D721Med (cell line): ENCODE measurements around the gene TMEM185A.
"Not testable (repeated sequence)": the region's sequence is repeated elsewhere in the genome, so short reads cannot be mapped to it uniquely, and the experiment has no call there.

Experiments
- DNase-seq: peaks from one replicate; pipeline ENCODE4 v3.0.0; 2011; ENCODE audit warnings: low spot score; ENCODE audit not compliant: insufficient read length
- FAIRE-seq: peaks from 2 replicates; lab custom pipeline; 2011; peaks lifted over from hg19 to GRCh38; lab: Jason Lieb, UNC
- TF ChIP-seq, protein P1 (sequence below): IDR thresholded peaks from 2 replicates; pipeline ENCODE4 v1.5.1; 2012; ENCODE audit warnings: mild to moderate bottlenecking, control low read depth; ENCODE audit not compliant: insufficient read depth; ENCODE audit errors: missing control alignments

TMEM185A gene

DNA sequence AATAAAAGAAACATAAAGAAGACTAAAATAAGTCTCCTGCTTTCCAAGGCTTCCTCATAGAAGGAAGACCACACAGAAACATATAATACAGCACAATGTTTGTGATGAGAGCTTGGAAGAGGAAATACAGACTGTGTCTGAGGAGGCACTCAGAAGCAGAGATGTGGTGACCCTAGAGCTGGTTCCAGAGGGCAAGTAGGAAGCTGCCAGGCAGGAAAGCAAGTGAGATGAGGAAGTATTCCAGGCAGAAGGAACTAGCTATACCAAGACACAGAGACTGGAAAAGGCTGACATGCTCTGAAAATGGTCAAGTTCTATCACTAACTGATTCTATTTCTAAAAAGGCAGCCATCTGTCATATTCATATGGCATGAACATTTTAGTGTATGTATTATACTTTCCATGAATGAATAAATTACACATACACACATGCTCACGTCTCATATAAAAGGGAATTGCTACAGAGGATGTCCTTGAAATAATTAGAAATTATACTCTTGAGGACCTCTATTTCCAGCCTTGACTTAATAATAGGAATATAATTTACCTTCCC, 19.9 kb downstream of the TMEM185A start:
- no peak for FAIRE-seq

DNA sequence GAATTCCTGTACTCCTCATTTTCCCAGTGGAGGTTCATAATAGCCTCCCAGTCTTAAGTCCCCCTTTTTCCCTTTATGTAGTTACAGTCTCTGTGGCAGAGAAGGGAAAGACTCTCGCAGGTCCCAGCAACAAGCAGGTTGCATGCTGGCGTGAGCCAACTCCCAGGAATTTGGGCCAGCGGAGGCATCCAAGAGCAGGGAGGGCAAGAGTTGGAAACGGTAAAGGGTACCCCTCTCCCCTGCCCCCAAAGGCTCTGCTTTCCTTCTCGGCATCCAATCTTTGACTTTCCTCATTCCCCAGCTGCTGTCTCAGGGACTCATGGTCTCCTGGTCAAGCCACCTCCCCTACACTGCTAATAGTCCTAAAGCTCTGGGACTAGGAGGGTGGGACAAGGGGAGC, 21.1 kb downstream of the TMEM185A start:
- FAIRE-seq: no peak
- no peak for DNase-seq
- TF ChIP-seq, protein P1, sequence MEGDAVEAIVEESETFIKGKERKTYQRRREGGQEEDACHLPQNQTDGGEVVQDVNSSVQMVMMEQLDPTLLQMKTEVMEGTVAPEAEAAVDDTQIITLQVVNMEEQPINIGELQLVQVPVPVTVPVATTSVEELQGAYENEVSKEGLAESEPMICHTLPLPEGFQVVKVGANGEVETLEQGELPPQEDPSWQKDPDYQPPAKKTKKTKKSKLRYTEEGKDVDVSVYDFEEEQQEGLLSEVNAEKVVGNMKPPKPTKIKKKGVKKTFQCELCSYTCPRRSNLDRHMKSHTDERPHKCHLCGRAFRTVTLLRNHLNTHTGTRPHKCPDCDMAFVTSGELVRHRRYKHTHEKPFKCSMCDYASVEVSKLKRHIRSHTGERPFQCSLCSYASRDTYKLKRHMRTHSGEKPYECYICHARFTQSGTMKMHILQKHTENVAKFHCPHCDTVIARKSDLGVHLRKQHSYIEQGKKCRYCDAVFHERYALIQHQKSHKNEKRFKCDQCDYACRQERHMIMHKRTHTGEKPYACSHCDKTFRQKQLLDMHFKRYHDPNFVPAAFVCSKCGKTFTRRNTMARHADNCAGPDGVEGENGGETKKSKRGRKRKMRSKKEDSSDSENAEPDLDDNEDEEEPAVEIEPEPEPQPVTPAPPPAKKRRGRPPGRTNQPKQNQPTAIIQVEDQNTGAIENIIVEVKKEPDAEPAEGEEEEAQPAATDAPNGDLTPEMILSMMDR: no peak

More for the DNA sequence above, 19.9 kb downstream of the TMEM185A start:
- no peak for DNase-seq
- TF ChIP-seq, protein P1: no peak

DNA sequence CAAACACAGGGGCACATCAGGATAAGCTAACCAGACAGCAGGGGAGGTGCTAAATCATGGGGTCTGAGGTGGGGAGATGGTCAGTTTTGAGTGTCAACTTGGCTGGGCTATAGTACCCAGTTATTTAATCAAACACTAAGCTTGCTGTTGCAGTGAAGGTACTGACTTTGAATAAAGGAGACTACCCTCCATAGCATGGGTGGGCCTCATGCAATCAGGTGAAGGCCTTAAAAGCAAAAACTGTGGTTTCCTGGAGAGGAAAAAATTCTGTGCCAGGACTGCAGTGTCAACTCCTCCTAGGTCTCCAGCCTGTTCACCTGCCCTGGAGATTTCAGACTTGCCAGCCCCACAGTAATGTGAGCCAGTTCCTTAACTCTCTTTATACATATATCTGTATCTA, 23.9 kb downstream of the TMEM185A start:
- DNase-seq (no peak), FAIRE-seq (no peak)
- TF ChIP-seq, protein P1: no peak

DNA sequence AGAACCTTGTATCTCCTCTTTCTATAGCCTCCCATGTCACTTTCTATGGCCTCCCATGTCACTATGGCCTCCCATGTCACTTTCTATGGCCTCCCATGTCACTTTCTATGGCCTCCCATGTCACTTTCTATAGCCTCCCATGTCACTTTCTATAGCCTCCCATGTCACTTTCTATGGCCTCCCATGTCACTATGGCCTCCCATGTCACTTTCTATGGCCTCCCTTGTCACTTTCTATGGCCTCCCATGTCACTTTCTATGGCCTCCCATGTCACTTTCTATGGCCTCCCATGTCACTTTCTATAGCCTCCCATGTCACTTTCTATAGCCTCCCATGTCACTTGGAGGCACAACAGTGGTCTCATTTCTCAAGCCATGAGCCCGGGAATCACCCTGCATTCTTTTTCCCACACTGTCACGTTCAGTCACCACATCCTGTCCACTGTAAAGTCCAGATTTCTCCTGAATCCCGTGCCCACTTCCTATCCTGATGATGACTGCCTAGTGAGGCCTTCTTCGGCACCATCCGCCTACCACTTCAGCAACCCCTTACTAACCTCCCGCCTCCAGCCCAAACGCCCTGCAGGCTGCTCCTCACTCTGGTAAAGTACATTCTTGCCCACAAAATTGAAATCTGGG, 26.2 kb downstream of the TMEM185A start:
- not testable (repeated sequence) for FAIRE-seq, DNase-seq

DNA sequence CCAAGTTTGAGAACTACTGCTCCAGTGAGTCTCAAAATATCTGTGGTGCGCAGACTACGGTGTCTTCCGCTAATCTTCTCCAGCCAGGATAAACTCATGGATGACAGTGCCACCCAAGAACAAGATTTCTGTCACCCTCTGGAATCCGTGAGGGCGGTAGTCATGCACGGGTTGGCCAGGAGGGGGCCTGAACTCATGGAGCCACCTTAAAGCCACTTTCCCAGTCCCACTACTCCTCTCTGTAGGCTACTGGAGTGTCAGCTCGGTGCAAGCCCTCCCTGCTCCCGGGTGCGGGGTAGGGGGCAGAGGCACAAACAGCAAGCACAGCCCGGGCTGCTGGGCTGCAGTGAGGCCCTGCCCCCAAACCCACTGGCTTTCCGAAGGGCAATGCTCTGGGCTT, 33.0 kb downstream of the TMEM185A start:
- not testable (repeated sequence) for DNase-seq, FAIRE-seq

DNA sequence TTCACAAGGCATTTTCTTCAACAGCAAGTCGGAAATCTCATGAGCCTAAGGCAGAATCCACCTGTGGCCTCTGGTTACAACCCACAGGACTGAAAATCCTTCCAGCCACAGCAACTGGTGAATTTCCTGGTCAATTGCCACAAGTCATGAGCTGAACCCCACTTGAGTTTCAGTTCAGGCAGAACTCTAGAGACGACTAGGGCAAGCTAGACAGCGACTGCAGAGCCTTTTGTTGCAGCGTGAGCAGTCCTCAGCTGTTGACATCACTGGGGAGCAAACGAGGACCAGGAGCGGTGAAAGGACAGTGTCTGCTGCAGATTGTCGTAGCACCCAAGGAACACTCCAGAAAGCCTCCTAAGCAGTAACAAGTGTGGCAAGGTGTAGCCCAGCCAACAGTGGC, 35.6 kb downstream of the TMEM185A start:
- not testable (repeated sequence) for FAIRE-seq, DNase-seq

DNA sequence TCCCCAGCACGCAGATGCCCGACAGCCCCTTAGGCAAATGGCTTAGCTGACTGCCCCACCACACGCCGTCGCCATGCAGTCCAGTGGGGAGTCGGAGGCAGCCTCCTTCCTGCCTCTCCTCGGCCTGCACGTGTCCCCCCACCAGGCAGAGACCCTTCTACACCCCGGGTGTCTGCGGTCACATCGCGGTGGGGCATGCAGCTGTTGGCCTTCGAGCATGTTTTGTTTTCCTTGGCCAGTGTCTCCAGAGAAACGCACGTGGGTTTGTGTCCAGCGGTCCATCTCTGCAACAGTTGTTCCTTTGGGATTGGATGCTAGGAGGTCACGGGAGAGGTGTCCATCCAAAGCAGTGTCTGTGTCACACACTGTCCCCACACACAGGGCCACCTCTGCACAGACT, 36.4 kb downstream of the TMEM185A start, which contains the start of gene HSFX2:
HSFX2 (minus strand) TSS at position 101 of the 400 bp plus-strand sequence. CDS start 614 bp downstream, outside the sequence.
- DNase-seq, FAIRE-seq: not testable (repeated sequence)

DNA sequence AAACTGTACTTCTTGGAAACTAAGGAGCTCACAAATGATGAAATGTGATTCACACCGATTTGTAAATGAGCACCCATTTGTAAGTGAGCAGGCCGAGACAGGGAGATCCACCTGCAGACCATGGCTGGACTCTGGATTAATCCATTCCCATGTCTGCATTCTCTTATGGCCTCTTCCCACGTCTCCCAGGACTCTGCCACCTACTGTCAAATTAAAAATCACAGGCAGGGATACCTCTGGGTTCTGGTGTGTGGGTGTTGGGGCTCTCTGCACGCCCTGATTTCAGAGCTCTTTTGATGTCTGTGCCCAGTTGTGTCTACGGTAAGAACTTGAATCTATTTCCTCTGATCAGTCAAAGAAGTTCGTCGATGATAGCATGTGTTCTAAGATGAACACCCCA, 40.6 kb downstream of the TMEM185A start:
- not testable (repeated sequence) for DNase-seq, FAIRE-seq

DNA sequence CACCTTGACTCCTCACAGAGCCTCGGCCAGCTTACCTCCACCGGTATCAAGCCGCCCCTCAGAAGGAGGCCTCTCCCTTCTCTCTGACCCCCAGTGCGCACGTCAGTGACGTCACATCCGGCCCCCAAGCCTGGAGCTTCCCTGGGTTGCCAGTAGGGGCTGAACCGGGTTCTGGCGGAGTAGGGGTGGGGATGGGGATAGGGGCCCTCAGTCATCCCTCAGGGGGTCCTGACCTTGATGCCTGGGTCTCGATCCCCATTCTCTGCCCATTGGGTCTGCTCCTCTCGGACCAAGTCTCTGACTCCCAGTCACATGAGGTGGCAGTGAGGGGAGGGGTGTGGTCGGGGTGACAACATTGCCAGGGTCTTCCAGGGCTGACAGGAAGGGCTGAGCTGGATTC, 44.2 kb downstream of the TMEM185A start, which contains the start of gene MAGEA9B:
MAGEA9B (minus strand) TSS at position 101 of the 400 bp plus-strand sequence. CDS start 4,280 bp downstream, outside the sequence.
- FAIRE-seq, DNase-seq: not testable (repeated sequence)

DNA sequence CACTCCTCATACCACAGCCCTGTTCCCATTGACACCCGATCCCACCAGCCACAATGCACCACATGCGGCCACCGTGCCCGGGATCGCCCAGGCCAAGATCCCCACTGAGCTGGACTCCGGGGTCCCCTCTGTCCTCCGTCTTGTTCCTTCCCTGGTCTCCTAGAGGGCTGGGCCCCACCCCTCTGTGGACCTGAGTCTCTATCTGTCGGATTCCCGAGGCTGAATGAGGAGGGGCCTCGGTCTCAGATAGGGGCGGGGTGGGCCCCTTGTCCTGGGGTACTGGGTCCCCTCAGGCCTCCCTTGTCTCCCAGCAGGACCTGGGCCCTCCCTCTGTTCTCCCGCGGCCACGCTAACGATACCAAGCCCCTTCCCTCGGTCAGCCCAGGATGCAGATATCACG, 46.0 kb downstream of the TMEM185A start:
- FAIRE-seq, DNase-seq: not testable (repeated sequence)

DNA sequence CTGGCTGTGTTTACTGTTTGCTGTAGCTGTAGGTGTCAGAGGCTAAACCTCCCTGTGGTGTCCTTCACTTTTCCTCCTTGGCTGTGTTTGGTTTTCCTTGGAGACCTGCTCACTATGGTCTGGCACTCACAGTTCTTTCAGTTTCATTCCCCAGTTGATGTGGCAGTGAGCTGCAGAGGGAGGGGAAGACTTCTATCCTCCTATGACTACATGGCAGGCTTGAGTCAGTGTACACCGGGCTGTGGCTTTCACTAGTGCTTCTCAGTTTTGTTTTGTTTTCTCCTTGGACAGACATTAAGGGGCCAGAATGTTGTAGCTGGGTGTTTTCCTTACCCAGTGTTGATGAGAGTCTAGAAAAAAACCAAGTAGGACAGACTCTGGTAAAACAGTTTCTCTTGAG, 58.1 kb downstream of the TMEM185A start:
- FAIRE-seq: not testable (repeated sequence)

DNA sequence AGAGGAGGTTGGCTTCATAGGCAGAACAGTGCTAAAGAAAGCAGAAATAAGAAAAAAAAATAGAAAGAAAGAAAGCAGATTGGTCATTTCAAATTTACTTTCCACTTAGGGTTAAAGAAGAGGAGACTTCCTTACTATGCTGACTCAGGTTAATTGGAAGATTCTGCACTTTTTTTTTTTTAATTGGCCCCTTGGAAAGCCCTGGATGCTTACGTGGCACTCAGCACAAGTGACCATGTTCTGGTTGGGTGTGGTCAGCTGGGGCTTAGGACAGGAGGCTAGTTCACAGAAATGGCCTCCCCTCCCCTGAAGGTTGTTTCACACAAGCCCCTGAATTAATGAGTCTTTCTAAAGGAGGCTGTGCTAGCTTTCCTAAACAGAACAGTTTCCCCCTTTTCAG, 58.8 kb downstream of the TMEM185A start:
- TF ChIP-seq, protein P1: no peak
- FAIRE-seq (no peak), DNase-seq (no peak)

More for the DNA sequence above, 58.1 kb downstream of the TMEM185A start:
- not testable (repeated sequence) for DNase-seq
